GM12801 (cell line): Measurements from ENCODE around the gene ING5.

Experiments used
- CTCF ChIP-seq: IDR thresholded peaks from one replicate; pipeline ENCODE4 v1.5.1; 2011; ENCODE audit warnings: control low read depth; ENCODE audit not compliant: insufficient read length; ENCODE audit errors: extremely low read depth

The ING5 gene

GRCh38 chr2:241729868-241730267, 28.0 kb downstream of the ING5 start:
- TF ChIP-seq CTCF: no peak

GRCh38 chr2:241730671-241731293, 28.9 kb downstream of the ING5 start:
- no peak for TF ChIP-seq CTCF

GRCh38 chr2:241733391-241734207, 31.8 kb downstream of the ING5 start:
- TF ChIP-seq CTCF: no peak

GRCh38 chr2:241734208-241734466, 32.3 kb downstream of the ING5 start:
- TF ChIP-seq CTCF: no peak

GRCh38 chr2:241734467-241735208, 32.8 kb downstream of the ING5 start, which contains the start of gene D2HGDH:
Gene D2HGDH (plus strand): TSS chr2:241734630. CDS start chr2:241735225, 595 bp downstream.
- no peak for TF ChIP-seq CTCF

GRCh38 chr2:241736111-241736510, 34.3 kb downstream of the ING5 start:
- no peak for TF ChIP-seq CTCF

GRCh38 chr2:241738040-241738686, 36.3 kb downstream of the ING5 start:
- no peak for TF ChIP-seq CTCF
